H1 (cell line): ENCODE results near the gene PARD3.

ENCODE experiments used
- CTCF ChIP-seq, 3 experiments: IDR thresholded peaks; 1 replicate in 2 of 3; 2 replicates in 1 of 3; pipeline versions ENCODE4 v1.5.1 to v1.6.1; 2011; ENCODE audit warnings: low read length in 3 of 3, mild to moderate bottlenecking in 3 of 3, inconsistent platforms in 2 of 3, low read depth in 1 of 3, moderate library complexity in 1 of 3; ENCODE audit not compliant: insufficient read depth in 1 of 3; ENCODE audit errors: control extremely low read depth in 1 of 3
- POLR2A ChIP-seq, 2 experiments: IDR thresholded peaks; 1 replicate in 1 of 2; 2 replicates in 1 of 2; pipeline ENCODE4 v1.6.1; 2011; ENCODE audit warnings: low read depth in 2 of 2, low read length in 2 of 2, mild to moderate bottlenecking in 2 of 2; ENCODE audit errors: control extremely low read depth in 1 of 2
- TAF1 ChIP-seq: IDR thresholded peaks from 2 replicates; pipeline ENCODE4 v1.6.1; 2011; ENCODE audit warnings: mild to moderate bottlenecking, low read depth, low read length
- ZNF274 ChIP-seq: IDR thresholded peaks from 2 replicates; pipeline ENCODE4 v1.7.0; 2012; ENCODE audit warnings: low read length, borderline replicate concordance; ENCODE audit errors: extremely low read depth

GRCh38 chr10:34624323-34625153 lies 190.6 kb downstream of the PARD3 start:
- TF ChIP-seq POLR2A (IDR thresholded peaks at IDR 0.05; ENCODE audit: control extremely low read depth in 1 of 2, low read depth in 2 of 2, low read length in 2 of 2) (no peak), TAF1 (no peak), CTCF (IDR thresholded peaks at IDR 0.05; ENCODE audit: control extremely low read depth in 1 of 3, insufficient read depth in 1 of 3, low read depth in 1 of 3, low read length in 3 of 3) (no peak), ZNF274 (no peak)
